GM19043 (cell line): Measurements from ENCODE around the gene FGD3.

Experiments
- ATAC-seq: cut with Tn5 transposase; IDR thresholded peaks from one replicate; pipeline ENCODE4 v1.9.1; 2021; ENCODE audit warnings: low read depth; ENCODE audit not compliant: unreplicated experiment

Gene FGD3

GRCh38 chr9:93064392-93065134 is 117.2 kb downstream of the FGD3 start:
- ATAC-seq: peak; percentile 86

DNA sequence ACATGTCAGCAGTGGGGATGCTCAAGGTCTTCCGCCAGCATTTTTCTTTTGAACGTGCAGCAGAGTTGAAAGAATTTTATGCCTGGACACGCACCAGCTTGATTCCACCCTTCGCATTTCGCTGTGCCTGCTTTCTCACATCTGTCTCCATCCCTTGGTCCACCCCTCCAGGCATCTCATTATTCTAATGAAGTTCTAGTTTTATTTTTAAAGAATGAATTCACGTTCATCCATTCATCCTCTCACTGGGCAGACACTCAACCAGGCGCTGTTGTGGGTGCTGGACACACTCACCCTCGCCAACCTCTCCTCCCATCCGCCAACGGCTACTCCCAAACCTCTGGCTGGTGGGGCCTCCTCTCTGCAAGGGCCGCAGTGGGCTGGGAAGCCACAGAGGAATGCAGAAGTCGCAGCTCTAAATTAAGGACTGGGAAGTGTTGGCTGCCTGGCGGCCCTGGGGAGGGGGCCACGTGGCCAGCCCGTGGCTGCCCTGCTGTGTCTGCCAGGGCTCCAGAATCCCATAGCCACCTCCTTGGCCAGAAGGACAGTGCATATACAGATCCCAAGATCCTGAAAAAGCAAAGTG is 117.9 kb downstream of the FGD3 start:
- ATAC-seq: no peak

DNA sequence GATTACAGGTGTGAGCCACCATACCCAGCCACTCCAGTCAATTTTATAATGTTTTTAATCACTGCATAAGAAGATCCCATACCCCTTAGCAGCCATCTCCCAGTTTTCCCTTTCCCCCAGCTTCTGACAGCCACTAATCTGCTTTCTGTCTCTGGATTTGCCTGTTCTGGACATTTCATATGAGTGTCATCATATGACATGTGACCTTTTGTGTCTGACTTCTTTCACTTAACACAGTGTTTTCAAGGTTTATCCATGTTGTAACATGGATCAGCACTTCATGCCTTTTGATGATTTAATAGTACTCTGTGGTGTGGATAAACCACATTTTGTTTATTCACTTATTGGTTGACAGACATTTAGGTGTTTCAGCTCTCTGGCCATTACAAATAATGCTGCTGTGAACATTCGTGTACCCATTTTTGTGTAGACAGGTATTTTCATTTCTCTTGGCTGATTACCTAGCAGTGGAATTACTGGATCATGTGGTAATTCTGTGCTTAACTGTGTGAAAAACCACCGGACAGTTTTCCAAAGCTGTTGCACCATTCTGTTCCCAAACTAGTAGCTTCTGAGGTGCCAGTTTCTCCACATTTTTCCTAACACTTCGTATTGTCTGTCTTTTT is 119.8 kb downstream of the FGD3 start:
- ATAC-seq: no peak

DNA sequence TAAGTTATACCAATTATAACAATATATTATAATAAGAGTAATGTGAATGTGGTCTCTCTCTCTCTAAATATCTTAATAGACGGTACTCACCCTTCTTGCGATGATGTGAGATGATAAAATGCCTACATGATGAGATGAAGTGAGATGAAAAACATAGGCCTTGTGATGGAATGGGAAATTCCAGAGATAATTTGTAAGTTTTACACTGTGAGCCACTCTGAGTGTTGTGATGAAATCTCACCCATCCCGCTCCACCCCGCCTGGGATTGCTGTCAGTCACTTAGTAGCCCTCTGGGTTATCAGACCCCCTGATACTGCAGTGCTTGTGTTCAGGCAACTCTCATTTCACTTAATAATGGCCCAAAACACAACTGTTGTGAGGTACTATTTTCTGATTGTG is 121.6 kb downstream of the FGD3 start:
- ATAC-seq: no peak

GRCh38 chr9:93071464-93071863 is 124.1 kb downstream of the FGD3 start:
- ATAC-seq: no peak

DNA sequence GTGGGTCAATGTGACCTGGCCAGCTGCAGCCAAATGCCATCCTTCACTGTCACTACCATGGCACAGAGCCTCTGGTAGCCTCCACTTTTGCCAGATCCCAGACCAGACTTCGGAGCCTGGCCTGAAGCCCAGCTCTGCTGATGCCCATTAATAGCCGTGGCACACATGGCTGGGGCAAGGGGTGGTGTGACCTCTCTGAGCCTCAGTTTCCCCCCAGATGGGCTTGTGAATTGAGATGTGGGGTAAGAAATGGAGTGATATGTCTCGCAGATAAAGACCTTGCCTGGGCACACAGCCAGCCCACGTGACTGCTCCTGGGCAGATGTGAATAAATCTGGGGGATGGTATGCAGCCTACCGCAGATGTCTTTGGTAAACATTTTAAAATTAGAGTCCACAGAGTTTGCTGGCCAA is 125.1 kb downstream of the FGD3 start:
- ATAC-seq: no peak

GRCh38 chr9:93076101-93076791 is 128.9 kb downstream of the FGD3 start:
- no peak for ATAC-seq

DNA sequence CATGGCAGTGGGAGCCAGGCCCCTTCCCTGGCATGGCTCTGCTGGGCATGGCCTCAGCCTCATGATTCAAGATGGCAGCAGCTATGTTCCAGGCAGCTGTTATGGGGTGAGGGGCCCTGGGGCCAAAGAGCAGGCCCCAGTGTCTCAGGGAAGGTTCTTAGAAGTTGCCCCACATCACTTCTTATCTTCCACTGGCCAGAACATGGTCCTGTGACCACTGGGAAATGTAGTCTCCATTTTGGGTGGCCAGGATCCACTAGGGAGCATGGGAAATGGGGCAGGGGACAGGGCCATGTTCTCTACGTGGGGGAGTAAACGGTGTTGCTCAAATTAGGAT is 129.4 kb downstream of the FGD3 start:
- no peak for ATAC-seq

- no peak for ATAC-seq
Measured at GRCh38 chr9:93077367-93077766, 130.0 kb downstream of the FGD3 start.

DNA sequence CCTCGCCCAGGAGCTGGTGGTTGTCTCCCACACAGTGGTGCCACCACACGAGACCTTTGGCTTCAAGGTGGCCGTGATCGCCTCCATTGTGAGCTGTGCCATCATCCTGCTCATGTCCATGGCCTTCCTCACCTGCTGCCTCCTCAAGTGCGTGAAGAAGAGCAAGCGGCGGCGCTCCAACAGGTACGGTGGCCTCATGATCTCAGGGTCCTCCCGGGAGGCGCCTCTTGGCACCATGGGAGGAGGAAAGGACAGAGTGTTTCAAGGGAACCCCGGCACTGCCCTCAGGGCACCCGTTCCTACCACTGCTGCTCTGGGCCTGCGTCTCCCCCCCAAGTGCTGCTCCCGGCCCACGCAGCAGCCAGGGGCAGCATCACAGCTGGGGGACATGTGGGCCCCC is 130.5 kb downstream of the FGD3 start:
- ATAC-seq: no peak

DNA sequence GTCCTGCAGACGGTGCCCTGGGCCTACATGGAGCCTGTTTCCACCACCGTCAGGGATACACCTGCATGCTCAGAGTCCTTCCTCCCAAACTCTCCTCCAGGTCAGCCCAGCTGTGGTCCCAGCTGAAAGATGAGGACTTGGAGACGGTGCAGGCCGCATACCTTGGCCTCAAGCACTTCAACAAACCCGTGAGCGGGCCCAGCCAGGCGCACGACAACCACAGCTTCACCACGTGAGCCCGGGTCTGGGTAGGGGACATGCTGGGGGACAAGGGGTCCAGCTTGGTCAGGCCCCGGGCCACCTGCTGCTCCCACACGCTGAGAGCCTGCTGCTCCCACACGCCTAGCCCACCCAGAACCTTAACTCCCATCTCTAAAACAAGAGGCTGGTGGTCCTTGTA is 132.0 kb downstream of the FGD3 start:
- ATAC-seq: no peak

GRCh38 chr9:93080406-93080805 is 133.1 kb downstream of the FGD3 start:
- ATAC-seq: no peak

DNA sequence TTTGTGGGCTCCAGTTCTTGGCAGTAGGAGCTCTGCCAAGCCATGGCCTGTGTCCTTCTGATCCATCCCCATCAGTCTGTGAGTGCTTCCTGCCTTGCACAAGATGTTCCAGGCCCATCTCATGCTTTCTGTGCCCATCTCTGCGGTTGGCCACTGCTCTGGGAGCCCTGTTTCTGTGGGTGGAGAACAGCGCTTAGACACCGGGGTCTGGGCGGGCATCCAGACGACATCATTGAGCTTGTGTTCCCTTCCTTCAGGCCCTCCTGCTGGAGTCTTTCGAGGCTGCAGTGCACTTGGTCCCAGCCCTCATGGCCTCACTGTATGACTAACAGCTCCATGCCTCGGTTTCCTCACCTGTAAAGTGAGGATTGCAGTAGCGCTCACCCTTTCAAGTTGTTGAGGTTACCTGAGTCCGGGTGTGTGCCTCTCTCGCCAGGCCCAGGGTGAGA is 133.8 kb downstream of the FGD3 start:
- no peak for ATAC-seq

DNA sequence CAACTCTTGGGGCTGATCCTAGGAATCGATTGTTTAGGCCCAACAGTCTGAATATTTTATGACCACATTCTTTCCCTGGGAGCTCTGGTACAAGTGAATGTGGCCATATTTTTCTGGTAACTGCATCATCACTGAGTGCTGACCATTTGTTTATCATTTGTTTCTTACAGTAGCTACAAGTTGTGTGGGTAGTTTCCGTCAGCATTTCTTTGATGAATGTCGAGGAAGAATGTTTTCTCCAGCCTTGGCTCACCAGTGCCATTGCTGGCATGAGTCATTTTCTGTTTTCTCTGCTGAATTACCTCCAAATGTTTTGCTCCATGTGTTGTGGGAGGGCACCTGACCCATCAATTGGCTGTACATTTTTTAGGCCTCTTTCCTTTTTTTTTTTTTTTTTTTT is 134.6 kb downstream of the FGD3 start:
- no peak for ATAC-seq

- no peak for ATAC-seq
Measured at GRCh38 chr9:93082841-93083411, 135.6 kb downstream of the FGD3 start.

- ATAC-seq: no peak
Measured at GRCh38 chr9:93083592-93084470, 136.5 kb downstream of the FGD3 start.

GRCh38 chr9:93084471-93084881 is 137.2 kb downstream of the FGD3 start:
- ATAC-seq: no peak

GRCh38 chr9:93085676-93086075 is 138.4 kb downstream of the FGD3 start:
- no peak for ATAC-seq
